HK-2 (cell line): ENCODE measurements around the gene SEPTIN5.

Source experiments
- DNase-seq: peaks from one replicate; pipeline ENCODE4 v3.0.0-alpha.2; 2018; ENCODE audit not compliant: unreplicated experiment

Gene SEPTIN5

DNA sequence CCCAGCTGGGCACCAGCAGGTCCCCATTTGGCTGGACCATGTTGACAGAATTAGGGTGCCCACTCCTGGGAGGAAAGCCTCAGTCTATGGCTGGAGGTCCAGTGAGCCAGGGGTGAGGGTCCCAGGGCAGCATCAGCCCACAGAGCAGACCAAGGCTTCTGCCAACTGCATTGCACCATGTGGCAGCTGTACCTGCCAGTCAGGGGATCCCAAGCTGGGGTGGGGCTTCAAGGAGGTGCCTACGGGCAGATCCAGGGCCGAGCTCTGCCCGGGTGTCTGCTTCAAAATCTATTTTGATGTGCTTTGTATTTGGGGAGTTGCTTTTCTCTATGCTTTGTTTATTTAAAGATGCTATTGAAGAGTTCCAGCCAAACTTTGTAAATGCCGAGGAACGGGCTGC is 19.5 kb downstream of the SEPTIN5 start:
- no peak for DNase-seq

DNA sequence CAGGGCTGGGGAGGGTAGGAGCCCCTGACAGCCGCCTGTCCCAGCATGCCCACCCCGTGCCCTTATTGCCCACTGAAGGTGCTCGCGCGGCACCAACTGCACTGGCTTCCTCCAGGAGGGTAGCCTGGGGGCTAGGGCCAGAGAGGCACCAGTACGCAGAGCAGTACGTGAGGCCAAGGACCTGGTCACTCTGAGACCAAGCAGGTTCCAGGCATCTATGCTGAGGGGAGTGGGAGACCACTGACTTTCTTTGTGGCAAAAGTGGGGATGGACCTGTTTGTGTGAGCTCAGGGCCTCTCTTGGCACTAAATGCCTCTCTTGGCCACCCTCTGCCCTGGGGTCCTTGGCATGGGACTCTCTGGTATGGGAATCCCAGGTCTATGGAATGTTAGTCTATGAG is 19.9 kb downstream of the SEPTIN5 start:
- no peak for DNase-seq

DNA sequence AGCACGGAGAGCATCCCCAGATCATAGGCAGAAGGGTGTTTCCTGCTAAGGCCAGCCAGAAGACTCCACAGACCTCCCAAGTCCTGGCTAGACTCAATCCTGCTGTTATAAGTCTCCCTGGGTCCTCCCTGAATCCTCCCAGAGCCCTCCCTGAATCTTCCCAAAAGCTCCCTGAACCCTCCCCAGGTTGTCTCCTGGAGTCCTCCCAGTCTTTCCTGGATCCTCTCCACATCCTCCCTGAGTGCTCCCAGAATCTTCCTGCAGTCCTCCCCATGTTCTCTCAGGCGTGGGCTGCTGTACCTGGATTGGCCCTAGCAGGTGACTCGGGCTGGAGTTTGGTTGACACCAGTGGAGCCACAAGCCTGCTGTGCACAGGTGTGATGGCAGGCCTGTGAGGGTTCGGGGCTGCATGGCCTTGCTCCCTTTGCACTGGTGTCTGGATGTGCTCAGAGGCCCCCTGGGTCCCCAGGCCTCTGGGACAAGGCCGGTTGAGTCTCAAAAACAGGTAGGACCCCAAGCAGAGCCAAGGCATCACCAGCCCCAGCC is 20.6 kb downstream of the SEPTIN5 start:
- DNase-seq, result no peak

DNA sequence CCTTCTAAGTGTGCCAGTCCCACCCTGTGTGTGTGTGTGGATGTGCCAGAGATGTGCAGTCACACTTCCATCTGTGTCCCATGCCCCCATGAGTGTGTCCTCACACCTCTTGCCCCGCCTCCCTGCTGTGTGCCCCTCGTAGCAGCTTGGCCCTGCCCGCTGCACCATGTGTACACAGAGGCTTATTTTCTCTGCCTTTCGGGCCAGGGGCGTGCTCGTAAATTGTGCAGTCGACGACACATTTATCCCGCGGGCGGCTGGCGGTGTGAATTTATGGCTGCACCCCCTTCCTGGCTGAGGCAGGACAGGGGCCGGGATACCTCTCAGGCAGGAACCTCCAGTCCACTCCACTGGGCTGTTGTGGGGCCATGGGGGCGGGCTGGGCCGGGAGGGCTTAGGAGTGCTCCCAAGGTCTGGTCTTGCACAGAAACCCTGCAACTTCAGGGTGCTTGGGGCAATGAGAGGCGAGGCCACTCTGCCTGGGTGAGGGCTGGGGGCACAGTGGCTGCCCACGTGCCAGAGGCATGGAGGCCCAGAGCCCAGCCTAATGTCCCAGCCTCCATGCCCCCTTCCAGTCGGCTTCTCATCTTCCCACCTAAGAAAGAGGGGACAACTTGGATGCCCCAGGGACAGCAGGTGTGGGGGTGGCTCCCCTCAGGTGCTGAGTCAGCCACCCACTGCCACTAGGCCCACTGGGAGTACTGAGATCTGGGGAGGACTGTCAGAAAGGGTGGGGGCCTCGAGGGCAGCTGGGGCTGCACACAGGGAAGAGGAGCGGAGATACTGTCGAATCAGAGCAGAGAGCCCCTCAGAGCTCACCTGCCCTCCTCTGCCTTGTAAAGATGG is 21.6 kb downstream of the SEPTIN5 start:
- DNase-seq, result no peak

DNA sequence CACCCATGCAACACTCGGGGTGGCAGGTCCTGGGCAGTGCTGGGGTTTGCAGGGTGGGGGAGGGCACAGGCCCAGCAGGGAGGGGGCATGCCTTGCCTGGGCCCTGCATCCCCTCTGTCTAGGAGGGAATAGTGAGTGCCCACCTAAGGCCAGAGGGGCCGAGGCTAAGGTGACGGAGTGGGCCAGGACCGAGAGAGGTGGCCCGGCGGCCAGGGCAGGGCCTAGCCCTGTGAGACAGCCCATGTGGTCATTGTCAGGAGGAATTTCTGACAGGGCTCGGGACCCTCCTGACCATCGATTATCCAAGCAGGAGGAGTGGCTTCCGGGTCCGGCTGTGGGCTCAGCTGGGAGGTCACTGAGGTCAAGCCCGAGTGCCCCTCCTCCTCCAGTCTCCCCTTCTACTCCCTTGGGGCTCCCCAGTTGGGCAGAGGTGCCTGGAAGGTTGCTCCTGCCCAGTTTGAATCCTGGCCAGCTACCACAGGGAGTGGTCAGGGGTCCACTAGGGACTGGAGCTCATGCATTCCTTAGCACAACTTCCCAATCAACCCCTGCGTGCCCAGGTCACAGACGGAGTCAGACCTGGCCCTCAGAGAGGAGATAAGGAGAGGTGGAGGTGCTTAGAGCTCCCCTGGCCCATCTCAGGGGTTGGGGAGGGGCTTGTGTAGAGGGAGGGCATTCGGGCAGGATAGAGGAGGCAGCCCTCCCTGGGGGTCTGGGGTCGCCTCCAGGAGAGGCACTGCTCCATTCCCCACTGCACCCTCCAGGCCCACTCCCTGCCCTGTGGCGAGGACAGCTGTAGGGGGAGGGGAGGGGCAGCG is 23.8 kb downstream of the SEPTIN5 start:
- no peak for DNase-seq

DNA sequence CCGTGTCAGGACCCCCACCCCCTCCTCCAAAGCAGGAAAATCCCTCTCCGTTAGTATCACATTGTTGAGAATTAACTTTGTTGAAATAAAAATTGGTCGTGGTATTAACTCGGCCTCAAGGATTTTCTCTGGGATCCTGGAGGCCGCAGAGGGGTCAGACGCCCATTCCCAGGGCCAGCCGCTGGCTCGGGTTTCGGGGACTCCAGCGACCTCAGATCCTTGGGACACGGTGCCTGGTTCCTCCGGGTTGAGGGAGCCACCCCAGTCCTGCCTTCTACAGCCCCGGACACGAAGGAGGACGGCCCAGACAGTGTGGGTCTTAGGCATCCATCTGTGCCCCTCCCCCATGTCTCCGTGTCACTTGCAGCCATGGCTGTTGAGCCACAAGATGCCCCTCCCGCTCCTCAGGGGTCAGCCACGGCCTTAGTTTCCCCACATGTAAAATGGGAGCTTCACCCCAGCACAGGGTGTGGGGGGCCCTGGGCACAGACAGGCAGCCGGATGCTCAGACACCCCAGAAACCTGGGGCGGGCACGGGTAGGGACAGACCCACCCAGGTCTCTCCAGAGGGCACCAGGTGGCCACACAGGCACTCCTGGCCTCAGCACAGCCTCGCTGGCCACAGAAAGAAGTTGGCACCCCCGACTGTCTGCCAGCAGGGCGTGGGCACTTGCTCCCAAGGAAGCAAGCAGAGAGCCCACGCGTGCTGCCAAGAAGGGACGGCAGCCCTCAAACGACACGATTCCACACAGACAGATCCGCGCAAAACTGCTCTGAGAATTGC is 24.6 kb downstream of the SEPTIN5 start:
- DNase-seq, result no peak

DNA sequence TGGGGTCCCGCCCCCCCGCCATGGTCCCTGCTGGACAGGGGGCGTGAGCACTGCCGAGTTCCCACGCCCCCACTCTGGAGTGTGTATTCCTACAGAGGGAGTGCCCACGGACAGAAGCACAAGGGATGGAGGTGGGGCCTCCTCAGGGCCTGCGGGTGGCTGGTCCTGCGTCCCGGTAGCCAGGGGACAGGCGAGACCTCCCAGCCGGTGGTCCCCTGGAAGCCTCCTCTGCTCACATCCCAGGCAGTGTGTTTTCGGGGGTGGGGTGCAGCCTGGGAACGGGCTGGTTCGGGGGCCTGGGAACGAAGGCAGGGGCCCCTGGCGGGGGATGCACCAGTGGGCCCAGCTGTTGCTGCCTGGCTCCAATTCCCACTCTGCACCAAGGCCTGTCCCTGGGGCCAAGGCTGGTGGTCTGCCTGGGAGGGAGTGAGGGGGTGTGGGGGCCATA is 25.2 kb downstream of the SEPTIN5 start:
- DNase-seq, result no peak

DNA sequence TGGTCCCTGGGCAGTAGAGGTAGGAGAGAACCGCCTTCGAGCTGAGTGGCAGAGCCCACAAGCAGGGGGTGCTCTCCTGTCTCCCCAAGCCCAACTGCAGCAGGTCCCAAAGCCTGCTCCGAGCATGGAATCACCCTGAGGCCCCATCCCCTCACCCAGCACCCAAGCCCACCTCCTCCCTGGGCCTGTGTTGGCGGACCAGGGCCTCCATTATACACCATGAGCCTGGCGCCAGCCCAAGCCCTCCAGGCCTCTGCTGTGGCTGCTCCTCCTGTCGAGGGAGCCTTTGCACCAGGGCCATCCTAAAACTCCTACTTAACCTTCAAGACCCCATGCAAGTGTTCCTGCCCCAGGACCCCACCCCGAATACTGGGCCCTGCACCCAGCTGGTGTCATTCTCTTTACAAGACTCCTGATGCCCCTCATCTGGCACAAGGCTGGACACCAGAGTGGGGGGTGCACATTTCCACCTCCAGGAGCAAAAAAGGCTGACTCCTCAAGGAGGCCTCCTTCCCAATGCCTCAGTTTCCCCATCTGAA is 25.7 kb downstream of the SEPTIN5 start:
- DNase-seq, result no peak

DNA sequence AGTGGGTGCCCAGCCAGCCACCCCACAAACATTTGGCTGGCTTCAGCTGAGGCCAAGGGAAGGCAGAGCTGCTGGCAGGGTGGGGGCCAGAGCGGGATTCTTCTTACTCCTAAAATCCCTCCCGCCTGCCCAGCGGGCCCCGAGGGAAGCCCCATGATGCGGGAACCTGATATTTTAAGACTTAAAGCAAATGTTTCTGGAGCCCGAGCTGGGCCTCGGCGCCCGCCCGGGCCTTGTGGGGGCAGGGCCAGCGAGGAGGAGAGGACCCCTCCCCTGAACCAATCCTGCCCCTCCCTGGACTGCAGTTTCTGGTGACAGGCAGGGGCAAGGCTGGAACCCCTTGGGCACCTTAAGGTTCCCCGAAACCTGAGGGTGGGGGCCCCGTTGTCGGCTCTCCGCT is 26.3 kb downstream of the SEPTIN5 start:
- DNase-seq, result no peak

DNA sequence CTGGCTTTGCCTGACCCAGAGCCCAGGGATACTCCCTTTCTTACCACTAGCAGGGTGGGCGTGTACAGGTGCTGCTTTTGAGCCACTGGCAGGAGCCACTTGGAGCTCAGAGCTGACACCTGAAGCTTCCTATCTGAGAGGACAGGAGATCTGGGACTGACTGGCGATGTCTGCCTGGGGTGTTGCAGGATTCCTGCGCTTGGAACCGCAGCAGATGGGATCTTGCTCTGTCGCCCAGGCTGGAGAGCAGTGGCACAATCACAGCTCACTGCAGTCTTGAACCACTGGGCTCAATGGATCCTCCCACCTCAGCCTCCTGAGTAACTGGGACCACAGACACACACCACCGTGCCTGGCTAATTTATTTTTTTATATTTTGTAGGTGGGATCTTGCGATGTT is 26.8 kb downstream of the SEPTIN5 start:
- no peak for DNase-seq

DNA sequence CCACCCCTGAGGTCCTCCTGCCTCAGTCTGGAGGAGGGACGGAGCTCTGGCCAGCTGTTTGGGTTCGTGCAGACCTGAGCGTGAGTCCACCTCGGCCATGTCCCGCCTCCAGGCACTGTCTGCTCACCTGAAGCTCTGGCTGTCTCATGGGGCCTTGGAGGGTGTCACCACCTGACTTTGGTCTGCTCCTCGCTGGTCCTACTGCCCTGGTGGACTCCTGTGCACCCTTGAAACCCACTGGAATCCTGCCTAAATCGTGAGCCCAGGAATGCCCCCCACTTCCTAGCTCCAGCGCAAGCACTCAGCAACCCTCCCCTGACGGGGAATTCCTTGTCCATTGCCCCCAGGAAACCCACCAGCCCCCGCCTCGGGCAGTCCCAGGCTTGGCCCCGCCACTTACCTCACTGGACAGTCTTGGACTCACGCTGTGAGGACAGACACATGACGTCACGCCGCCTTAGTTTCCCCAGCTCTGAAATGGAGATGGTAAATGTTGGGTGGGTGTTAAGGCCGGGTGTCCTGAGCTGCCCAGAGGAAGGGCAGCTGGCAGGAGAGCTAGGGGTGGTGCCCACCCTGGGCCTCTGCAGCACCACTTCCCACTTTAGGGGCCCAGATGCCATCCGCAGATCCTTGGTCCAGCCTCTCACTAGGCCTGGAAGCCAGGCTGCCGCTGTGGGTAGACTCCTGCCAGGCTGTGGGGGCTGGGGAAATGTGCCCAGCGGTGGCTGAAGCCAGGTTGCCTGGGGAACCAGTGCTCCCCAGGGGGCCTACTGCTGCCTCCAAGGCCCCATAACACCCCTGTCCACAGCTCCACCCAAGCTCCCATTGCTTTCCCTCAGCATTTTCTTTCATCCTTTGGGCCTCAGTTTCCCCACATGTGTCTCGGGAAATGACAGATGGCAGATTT is 28.1 kb downstream of the SEPTIN5 start:
- DNase-seq, result no peak

DNA sequence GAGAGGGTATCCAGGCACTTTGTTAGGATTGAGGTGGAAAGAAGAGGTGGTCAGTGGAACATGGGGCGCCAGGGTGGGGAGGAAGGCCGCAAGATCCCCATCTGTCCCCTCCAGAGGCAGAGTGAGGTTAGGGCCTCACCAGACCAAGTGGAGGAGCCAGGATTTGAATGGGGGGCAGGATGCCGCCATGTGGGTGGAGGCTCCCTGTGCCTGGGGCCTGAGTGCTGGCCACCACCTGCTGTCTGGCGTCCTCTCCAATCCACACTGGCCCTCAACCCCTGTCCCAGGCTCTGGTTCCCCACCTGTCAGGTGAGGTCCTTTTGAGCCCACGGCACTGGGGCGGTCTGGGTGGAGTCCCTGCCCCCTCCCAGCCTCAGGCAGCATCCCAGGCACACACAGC is 28.8 kb downstream of the SEPTIN5 start:
- no peak for DNase-seq

DNA sequence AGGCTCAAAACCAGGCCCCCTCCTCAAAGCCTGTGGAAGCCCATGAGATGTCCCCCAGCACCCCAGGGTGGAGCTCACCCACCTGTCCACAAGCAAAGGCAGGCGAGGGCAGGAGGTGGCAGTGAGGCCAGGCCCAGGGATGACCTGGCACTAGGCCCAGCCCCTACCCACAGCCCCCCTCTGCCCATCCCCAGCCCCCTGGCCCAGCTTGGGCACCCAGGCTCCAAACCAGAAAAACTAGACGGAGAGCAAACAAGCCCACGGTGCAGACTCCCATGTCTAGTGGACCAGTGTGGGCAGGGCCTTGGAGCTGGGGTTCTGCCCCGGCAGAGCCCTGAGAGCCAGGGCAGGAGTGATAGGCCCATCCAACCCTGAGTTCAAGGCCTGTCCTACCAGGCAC is 29.3 kb downstream of the SEPTIN5 start:
- DNase-seq, result no peak

DNA sequence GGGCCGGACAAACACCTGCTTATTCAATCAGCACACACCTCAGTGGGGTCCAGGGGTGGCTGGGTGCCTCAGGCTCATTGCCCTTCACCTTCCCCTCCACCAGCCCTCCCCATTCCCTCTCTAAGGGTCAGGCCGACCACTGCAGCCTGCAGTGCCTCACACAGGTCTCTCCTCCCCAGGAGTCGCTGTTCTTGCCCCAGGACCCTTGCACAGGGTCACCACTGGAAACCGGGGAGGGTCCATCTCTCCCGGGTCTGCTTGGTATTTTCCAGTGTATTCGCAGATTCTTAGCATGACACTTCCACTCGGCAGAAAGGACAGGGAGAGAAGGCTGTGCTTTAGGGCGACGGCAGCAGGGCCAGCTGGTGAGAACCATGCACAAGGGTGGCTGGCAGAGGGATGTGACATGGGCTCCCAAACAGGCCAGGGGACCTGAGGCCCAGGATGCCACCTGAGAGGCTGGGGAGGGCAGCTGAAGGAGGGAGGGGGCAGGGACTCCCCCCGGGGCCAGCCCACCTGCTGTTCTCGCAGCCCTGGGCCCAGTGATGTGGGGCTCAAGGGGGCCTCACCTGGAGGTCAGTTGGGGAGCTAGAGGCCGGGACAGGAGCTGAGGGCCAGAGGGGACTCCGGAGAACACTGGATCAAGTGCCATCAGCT is 30.2 kb downstream of the SEPTIN5 start:
- no peak for DNase-seq

DNA sequence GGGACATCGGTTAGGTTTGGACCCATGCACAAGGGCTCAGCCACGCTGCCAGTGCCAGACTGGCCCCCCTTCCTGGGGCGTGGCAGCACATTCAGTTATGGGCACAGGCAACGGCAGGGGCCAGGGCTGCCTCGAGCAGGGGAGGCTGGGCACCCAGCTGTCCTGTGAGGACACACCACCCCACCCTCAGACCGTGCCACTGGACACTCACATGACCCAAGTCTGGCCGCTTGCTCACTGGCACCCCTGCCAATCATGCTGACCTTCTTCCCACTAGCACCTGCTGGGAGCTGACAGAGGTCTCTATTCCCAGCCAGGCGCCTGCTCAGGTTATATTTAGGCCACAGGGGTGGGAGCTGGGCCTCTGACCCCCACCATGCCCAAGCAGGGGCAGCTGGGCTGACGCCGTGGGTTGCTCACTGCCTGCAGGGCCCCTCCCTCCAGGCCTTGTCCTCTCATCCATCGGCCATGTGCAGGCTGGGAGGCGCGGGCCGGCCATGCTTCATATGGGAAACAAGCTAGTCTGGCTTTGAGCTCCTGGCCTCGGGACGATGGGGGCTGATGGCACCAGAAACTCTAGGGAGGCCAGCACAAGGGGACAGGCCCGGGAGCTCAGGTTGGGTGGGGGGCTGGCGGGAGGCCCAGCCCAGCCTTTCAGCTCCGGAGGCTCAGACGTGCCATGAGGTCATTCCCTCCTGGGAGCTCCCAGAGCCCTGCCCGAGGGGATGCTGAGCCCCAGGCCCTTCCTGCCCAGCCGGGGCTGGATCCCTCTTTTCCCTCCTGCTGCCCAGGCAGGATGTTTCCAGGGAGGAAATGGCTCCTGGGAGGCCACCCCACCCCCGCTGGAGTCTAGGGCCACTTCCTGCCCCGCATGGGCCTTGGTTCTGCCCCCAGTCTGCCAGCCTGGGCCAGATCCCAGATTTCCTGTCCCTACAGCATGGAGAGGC is 31.1 kb downstream of the SEPTIN5 start:
- peak; percentile 28 for DNase-seq

DNA sequence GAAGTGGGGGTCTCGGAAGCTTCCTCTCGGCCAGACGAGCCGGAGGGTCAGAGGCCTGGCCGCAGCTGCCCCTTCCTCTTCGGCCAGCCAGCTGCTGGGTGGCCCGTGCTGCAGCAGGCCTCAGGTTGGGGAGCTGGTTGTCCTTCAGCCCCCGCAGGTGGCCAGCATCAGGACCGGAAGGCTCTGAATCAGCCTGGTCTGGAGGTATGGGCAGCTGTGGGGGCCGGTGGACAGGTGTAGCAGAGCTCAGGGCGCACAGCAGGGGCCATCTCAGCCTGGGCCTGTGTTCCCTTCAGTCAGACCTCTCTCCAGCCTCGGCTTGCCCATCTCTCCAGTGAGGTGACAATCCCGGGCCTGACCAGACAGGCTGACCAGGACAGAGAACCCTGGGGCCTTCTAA is 32.4 kb downstream of the SEPTIN5 start:
- no peak for DNase-seq

DNA sequence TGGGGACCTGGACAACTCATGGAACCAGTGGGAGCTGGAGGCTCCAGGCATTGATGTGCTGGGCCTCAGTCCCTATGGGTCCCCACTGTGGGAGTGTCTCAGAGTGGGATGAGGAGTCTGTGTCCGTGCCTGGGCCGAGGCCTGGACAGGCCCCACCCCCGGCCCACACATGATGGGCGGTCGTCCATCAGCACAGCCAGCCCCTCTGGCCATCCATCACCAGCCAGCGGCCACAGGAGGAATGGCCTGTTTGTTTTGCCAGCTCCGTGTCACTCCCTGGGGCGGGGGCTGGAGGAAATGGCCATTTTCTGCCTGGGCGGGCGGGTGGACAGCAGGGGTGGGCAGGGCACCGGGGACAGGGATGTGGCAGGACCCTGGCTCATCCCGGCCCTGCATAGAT is 33.2 kb downstream of the SEPTIN5 start:
- no peak for DNase-seq

DNA sequence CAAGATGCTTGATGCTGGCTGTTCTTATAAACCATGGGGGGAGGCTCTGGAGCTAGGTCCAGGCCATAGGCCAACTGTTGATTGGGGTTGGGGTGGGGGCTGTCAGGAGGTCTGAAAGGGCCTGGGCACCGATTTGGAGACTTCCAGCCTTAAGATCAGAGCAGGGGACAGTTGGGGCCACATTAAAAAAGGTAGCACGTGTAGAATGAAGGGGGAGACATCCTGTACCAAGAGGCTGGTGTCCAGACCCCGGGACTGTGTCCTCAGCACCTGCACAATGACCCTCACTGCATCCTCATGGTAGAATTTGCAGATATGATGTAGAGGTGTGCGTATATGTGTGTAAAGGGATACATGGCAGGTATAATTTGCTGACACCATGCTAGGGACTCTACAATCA is 33.8 kb downstream of the SEPTIN5 start:
- no peak for DNase-seq
